ENCODE measurements around the gene GMEB1.
A peak's percentile ranks its signal among the peaks of the same experiment; 100 is the strongest.
"Not testable (repeated sequence)": the region's sequence is repeated elsewhere in the genome, so short reads cannot be mapped to it uniquely, and the experiment has no call there.

The GMEB1 gene

DNA sequence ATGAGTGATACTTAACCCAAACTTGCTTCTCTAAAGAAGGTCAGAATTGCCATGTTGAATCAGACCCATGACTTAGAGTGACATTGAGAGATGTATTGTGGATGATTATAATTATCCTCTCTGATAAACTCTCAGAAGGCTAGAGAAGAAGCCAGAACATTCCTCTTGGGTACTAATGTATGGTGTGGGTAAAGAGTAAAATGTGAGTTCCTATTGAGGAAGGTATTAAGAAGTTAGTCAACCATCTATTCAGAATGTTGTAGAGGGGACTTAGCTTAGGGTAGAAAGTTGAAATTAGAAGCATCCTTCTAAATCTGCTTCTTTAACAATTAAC lies 7.3 kb downstream of the GMEB1 start:
- DNase-seq = no peak

DNA sequence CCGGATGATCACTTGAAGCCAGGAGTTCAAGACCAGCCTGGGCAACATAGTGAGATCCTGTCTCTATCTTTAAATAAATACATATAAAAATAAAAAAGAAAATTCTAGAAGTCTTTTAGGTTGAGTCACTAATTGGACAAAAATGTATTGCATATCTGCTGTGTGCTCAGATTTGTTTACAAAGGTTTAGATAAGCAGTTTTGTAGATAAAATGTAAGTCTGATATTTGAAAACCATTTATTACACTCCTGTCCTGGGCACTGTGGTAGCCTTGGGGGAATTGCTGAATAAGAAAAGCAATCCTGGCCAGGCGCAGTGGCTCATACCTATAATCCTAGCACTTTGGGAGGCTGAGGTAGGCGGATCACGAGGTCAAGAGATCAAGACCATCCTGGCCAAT lies 11.6 kb downstream of the GMEB1 start:
- DNase-seq = no peak

DNA sequence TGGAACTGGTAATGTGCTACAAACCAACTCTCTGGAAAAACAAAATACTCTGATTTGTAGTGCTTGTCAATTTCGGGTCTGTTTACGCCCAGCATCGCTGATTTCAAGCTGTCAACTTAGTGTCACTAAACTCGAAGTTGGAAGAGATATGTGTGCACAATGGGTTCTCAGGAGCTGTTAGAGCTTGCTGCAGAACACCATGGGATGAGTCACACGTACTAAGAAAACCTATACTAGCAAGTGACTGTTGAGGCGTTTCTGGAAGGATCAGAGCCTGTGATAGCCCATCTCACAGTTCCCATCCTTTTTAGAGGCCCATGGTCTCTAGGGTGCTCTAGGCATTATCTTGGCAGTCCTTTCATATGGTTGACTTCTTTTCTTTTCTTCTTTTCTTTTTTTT lies 14.3 kb downstream of the GMEB1 start:
- DNase-seq = no peak

DNA sequence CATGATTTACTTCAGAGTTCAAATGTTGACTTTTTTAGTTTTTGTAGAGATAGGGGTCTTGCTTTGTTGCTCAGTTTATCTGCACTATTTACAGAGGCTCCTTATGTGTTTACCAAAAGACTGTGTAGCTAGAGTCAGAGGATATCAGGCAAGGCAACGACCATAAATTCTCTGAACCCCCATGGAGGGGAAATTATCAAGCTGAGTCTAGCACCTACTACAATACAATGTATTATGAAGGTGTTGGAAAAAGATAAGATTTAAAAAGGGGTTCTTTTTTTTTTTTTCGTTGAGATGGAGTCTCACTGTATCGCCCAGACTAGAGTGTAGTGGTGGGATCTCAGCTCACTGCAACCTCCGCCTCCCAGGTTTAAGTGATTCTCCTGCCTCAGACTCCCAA lies 16.4 kb downstream of the GMEB1 start:
- no peak for DNase-seq

DNA sequence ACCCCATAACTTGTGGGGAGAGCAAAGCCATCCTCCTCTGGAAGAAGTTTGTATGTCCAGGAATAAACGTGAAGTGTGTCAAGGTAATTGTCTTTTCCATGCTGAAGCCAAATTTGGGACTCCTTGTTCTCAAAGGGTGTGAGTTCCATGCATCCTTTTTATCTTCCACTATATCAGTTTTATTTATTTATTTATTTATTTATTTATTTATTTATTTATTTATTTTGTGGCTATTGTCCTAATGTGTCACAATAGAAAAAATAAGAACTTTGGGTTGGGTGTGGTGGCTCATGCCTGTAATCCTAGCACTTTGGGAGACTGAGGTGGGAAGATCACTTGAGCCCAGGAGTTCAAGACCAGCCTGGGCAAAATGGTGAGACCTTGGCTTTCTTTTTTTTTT lies 23.0 kb downstream of the GMEB1 start:
- DNase-seq = not testable (repeated sequence)

DNA sequence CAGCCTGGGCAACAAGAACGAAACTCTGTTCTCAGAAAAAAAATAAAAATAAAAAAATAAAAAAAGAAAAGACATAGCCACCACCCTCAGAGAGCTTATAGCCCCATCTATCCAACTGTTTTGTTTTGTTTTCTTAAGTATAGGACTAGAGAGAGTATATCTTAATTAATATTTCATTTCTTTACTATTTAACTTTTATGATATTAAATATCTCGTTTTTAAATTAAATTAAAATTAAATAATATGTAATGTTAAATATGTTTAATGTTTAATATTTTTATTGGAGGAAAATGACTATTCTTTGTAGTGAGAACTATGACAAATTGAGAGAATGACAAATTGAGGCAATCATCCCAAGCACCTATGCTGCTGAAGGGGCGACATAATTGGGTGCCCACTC lies 35.0 kb downstream of the GMEB1 start:
- no peak for DNase-seq

DNA sequence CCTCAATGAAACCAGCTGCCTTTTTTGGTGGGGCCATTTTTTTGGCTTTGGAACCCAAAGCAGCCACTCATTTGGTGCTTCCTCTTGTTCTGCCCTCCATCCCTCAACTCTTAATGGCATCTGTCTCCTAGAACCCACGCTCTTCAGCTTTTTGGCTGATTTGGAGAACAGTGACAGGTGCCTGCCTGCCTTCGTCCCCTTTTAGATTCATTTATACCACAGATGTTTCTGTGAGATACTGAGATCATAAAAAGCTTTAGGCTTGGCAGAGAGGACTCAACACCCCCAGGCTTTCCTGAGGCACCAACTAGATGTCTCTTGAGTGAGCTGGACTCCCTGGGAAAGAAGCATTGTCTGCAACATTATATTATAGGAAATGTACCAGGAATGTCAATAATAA lies 47.8 kb downstream of the GMEB1 start:
- no peak for DNase-seq

DNA sequence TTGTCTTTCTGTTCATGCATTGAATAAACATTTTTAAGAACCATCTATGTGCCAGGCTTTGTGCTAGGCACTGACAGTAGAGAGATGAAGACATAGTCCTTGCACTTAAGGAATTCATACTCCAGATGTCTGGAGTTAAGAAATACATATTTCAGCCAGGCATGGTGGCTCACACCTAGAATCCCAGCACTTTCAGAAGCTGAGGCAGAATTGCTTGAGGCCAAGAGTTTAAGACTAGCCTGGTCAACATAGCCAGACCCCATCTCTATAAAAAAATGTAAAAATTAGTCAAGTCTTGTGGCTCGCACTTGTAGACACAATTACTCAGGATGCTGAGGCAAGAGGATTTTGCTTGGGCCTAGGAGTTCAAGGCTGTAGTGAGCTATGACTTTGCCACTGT lies 49.6 kb downstream of the GMEB1 start:
- DNase-seq = no peak

DNA sequence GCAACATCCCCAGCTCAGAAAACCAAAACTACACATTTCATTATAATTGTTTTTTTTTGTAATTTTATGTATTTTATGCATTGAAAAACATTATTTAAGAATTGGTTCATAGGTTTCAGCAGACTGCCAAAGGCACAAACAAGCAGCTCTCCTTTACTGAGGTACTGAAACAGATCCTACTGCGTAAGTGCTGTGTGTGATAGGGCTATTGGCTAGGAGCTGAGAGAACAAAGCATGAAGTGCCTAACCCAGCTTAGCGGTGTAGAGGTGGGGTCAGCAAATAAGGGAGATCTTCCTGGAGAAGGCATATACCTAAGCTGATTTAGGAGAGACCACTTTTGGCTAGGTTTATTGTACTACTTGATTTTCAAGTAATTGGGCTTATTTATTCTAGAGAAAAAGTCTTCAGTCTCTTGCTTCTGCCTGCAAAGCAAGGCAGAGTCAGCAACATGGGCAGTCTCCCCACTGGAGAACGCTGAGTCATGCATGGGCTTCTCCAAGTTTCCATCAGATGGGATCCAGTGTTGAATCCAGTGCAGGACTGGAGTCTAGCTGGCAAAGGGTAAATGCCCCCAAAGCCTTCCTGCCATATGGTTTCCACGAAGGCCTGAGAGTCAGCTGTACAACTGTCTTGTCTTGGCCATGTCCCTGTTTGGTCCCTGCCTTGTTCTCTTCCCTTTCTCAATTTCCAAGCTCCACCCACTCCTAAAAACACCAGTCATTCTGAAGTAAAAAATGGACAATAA lies 50.2 kb downstream of the GMEB1 start:
- DNase-seq = no peak

DNA sequence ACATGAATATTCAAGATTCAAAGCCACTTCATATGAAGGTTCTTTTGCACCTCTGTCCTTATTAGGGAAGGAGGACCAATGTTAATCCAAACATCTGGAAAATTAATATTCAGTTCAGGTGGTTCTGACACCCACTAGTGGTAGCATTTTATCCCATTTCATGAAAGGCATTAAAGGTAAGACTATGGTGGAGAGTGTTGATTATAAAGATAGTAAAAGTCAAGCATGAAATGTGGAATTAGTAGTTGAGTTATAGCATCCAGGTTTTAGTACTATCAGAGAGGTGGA lies 50.7 kb downstream of the GMEB1 start:
- no peak for DNase-seq

DNA sequence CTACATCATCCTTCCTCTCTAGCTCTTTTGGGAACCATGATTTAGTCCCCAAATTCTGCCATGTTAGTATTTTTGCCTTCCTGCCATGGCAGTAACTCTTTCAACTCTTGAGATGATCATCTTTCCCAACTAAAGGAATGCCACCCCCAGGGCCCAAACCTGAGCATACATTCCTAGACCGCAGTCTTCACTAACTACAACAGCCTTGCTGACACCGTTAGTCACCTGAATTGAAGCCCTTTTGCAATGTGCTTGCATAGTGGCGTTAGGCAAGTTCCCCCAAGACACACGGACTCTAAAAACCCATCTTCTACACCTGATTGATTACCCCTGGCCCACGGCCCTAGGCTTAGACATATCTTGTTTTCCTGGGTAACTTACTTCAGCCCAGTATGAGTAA lies 51.8 kb downstream of the GMEB1 start:
- no peak for DNase-seq

DNA sequence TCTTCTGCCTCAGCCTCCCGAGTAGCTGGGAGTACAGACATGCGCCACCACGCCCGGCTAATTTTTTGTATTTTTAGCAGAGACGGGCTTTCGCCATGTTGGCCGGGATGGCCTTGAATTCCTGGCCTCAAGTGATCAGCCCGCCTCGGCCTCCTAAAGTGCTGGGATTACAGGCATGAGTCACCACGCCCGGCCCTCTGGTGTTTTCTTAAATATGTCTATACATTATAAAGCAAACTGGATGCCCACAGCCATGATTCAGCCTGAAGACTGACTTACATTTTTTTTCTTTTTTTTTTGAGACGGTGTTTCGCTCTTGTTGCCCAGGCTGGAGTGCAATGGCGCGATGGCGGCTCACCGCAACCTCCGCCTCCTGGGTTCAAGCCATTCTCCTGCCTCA lies 53.3 kb downstream of the GMEB1 start:
- not testable (repeated sequence) for DNase-seq

DNA sequence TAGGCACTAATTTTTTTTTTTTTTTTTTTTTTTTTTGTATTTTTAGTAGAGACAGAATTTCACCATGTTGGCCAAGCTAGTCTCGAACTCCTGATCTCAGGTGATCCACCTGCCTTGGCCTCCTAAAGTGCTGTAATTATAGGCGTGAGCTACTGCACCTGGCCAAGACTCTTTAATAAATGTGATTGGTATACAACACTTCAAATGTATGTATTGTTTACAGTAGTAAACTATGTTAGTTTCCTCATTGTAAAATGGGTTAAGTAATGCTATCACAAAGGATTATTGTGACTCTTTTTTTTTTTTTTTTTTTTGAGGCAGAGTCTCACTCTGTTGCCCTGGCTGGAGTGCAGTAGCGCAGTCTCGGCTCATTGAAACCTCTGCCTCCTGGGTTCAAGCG lies 56.8 kb downstream of the GMEB1 start:
- DNase-seq = not testable (repeated sequence)

DNA sequence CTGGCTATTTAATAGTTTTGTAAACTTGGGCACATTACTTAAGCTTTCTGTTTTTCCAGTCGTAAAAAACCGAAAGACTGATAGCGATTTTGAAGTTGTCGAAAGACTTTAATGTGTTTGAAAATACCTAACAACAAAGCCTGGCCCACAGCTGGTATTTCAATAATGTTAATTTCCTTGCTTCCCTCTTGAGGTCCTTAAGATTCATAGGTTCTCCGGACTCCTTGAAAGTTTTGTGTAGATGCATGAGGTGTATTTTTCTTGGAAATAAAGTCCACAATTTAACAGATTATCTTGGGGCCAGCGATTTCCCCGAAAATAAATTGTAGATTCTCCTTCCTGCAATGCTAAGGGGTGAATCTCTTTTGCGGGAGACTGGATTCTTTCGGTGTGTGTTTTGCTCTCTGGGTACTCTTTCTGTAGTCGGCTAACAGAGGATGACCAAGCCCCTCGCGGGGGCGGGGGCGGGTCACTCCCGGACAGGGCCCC lies 67.4 kb downstream of the GMEB1 start:
- no peak for DNase-seq

DNA sequence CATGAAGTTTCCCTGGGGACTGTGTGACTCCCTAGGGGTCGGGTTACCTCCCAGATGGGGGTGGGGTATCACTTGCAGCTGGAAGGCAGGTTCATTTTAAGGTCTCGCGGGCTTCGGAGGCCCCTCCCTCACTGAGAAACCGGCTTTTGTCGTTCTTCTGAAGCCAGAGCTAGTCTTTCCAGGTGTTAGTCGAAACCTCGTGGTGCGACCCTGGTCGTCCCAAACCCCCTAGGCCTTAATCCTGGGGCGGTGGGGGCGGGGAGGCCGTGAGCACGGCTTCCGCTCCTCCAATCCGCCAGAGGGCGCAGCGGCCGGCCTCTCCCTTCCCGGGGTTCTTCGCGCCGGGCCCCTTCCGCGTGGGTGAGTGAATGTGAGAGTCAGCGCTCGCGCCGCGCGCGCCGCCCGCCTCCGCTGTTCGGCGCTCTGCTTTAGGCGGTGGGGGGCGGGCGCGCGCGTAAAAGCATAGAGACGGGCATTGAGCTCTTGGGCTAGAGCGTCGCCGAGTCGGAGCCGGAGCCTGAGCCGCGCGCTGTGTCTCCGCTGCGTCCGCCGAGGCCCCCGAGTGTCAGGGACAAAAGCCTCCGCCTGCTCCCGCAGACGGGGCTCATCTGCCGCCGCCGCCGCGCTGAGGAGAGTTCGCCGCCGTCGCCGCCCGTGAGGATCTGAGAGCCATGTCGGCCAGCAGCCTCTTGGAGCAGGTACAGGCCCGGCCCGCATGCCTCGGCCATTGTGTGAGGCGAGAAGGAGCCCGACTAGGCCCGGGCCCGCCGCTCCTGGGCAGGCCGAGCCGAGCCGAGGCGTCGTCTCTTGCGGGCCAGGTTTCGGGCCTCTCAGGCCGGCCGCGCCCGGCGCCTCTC lies 68.1 kb downstream of the GMEB1 start, which contains the start of gene YTHDF2:
TSS of gene YTHDF2 (plus strand) at position 491 of the 857 bp plus-strand sequence. CDS start at position 672, 181 bp downstream.
- DNase-seq = peak; percentile 73

DNA sequence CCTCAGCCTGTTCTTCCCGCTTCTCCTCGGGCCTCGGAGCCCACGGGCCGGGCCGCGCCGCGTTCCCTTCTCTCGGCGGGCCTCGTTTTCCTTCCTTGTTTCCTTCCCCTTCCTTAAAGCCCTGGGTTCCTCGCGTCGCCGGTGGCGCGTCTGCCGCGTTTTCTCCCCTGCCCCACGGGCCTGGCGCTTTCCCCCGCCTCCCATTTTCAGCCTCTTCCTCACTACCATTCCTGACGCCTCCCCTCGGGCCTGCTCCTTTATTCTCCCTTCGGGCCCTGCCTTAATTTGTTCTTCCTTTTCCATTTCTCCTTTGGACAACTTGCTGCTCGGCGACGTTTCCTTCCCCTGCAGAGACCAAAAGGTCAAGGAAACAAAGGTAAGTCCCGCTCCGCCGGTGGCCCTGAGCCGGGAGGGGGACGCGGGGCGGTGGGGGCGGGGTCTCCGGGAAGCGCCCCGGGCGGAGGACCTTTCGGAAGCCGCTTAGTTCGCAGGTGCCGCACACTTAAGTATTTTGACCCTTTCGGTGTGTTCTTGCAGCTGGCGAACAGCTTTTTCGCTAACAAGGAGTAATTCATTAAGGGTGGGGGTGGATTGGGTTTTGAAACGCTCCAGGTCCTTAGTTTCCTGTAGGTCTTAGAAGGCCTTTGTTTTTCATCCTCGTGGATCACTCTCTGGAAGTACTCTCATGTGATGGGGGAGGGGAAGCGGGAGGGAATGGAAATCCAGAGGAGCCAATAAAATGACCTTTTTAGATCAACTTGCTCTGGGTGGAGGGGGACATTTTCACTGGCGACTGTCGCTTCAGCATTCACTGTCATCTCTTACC lies 68.9 kb downstream of the GMEB1 start:
- peak; percentile 55 for DNase-seq

DNA sequence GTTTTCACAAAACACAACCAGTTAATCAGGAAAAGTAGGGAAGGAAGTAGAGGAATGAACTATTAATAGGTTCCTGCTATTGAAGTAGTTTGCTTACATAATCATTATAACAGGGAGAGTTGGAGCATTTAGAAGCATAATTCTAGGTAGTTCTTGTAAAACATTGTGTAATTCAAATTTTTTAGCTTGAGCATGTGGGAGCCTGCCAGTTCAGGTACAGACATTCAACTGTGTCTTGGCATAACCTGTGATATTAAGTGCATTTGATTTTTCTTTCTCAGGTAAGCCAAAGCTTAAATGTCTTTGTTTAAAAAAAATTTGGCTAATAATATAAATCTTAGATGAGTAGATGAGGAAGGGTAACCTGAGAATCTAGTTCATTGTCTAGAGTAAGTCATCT lies 71.5 kb downstream of the GMEB1 start:
- DNase-seq = no peak

DNA sequence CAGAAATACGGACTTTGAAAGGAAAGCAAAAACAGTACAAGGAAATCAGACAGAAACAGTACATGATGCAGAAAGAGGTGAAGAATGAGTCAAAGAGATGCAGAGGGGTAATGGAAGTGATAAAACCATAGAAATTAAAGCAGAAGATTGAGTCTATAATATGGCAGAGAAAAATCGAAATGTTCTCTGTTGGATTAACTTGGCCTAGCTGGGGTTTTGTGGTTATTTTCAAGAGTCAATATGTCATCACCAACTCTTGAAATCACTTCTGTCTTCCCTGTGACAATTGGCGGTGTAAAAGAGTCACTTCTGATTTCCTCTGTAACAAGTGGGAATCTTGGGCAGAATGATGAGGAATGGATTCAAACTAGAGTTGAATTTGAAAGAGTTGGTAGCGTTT lies 75.6 kb downstream of the GMEB1 start:
- no peak for DNase-seq

DNA sequence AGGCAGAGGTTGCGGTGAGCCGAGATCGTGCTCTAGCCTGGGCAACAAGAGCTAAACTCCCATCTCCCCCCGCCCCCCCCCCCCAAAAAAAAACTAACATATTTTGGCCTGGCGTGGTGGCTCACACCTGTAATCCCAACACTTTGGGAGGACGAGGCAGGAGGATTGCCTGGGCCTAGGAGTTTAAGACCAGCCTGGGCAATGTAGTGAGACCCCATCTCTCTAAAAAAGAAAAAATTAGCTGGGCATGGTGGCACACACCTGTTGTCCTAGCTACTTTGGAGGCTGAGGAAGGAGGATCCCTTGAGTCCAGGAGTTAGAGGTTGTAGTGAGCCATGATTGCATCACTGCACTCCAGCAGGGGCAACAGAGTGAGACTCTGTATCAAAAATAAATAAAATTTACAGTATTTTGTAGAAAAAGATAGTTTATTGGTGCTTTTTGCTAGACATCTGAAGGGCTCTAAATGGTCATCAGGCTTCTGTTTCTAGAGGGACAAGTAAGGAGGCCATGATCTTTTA lies 77.1 kb downstream of the GMEB1 start:
- DNase-seq = no peak

DNA sequence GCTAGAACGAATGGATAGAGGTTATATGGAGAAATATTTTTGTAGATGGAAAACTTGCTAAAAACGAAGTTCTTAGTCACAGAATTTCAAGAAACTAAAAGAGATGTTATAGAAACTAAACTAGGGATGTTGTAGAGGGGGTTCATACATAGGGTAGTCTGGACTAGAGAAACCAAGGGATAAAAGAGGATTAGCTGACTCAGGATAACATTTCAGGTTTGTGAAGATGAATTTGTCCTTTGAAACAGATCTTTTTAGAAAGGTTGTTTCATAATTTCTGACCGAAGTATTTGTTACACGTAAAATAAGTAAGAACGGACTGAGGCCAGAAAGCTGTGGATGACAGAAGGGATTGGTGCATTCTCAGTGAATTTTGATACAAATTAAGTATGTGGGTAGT lies 81.7 kb downstream of the GMEB1 start:
- DNase-seq = no peak

DNA sequence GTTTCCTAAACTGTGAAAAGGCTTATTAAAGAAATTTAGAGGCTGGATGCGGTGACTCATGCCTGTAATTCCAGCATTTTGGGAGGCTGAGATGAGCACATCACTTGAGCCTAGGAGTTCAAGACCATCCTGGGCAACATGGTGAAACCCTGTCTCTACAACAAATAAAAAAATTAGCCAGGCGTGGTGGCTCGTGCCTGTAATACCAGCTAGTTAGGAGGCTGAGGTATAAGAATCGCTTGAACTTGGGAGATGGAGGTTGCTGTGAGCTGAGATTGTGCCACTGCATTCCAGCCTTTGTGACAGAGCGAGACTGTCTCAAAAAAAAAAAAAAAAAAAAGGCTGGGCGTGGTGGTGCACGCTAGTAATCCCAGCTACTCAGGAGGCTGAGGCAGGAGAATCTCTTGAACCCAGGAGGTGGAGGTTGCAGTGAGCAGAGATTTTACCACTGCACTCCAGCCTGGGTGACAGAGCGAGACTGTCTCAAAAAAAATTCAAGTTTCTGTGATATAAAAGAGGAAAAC lies 82.2 kb downstream of the GMEB1 start:
- not testable (repeated sequence) for DNase-seq

DNA sequence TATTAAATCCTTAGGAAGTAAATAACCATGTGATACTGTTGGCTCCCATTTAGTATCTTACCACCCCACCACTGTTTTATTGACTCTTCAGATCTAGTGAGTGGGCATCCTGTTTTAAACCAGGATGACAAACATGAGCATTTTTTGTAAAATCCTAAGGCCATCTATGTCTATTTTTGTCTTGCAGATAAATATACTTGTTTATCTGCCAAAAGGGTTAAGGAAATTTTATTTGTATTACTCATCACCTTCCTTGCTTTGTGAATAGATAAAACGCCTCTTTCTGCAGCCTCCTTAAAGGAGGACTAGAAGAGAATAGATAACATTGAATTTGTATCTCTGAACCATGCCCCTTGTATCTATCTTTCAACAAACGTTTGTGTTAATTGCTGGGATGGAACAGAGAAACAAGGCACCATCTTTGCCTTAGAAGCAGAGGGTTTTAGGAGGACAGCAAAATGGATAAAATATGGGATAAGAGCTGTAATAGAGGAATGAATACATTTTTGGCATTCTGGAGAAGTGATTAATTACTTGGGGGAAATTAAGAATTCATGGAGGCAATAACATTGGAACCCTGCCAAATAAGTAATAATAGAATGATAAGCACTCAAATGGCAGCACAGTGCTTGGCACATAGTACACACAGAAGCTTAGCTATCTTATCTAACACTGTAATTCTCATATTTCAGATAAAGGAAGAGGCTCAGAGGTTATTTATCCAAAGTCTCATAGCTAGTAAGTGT lies 82.9 kb downstream of the GMEB1 start:
- DNase-seq = no peak
